GM12892 (cell line): Measurements from ENCODE around the gene PLXNC1.

Experiments
- POLR2A ChIP-seq: IDR thresholded peaks from 2 replicates; pipeline ENCODE4 v1.6.1; 2011; ENCODE audit warnings: low read depth, low read length, control low read depth
- POLR2AphosphoS5 ChIP-seq: IDR thresholded peaks from 2 replicates; pipeline ENCODE4 v1.6.1; 2011; ENCODE audit warnings: low read depth, low read length, control low read depth

- TF ChIP-seq POLR2A, result no peak
- TF ChIP-seq POLR2AphosphoS5, result no peak
Measured at GRCh38 chr12:94225947-94226630, 77.7 kb downstream of the PLXNC1 start.
